Activated CD4-positive, alpha-beta T cell treated with anti-CD3 and anti-CD28 coated beads, Interleukin-2, Interleukin-6, amounts not matched to agents 100 ng/mL and 50 ng/mL, durations not matched to agents 16 hours and 8 hours (primary cell): ENCODE data around the gene BCL2L1.
"Not testable (repeated sequence)": the region's sequence is repeated elsewhere in the genome, so short reads cannot be mapped to it uniquely, and the experiment has no call there.

ENCODE experiments used
- DNase-seq: peaks from one replicate; pipeline ENCODE4 v3.0.0-alpha.2; 2020

The BCL2L1 gene

GRCh38 chr20:31673943-31674463, 48.7 kb downstream of the BCL2L1 start:
- peak; percentile 36 for DNase-seq

- DNase-seq = no peak
Measured at GRCh38 chr20:31673435-31673834, 49.2 kb downstream of the BCL2L1 start.

DNA sequence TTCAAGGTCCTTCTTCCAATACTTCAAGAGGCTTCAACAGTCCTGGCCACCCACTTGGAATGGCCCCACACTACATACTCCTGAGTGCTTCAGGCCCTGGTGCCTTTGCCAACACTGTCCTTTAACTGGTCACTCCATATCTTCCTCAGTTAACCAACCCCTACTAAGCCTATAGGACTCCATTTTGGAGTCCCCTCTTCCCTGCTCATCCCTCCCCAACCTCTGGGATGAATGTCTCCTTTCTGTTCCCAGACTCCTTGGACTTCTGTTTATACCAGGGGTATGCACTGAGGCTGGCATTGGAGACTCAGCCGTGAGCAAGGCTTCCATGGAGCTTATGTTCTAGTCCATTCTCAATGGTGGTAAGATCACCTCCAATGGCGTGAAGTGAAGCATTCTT, 51.3 kb downstream of the BCL2L1 start:
- no peak for DNase-seq

DNA sequence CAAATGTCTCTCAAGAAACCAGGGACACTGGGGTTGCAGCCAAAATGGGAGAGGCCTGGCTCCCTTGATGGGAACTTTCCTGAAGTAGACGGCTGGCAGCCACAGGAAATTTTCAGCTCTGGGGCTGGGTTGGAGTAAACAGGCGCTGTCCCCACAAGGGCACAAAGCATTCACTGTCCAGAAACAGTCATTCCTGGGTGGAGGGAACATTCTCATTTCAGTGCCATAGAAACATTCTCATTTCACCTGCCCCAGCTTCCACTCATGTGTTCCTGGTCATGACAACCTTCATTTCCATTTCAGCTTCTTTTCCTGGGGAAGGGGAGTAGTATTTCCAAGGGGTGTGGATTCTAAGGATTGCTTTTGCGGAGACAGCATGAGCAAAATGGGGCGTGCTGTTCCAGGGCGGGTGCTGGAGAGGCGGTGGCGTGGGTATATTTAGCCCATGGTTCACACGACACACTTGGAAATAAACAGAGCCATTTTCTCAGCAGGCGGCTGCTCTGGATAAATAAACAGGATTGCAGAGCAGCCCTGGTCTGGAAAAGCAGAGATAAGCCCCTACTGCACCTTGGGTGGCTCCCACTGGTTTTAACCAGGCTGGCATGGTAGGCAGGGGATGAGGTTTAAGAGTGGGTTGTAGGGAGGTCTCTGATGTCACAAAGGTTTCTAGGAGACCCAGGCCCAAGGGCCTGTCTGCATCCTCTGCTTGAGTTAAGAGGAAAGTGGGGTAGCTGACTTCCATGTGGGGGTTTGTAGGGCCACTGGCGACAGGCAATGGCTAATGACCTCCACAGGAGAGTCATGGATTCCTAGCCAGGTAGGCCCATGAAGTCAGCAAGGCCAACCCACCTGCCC, 52.1 kb downstream of the BCL2L1 start:
- no peak for DNase-seq

DNA sequence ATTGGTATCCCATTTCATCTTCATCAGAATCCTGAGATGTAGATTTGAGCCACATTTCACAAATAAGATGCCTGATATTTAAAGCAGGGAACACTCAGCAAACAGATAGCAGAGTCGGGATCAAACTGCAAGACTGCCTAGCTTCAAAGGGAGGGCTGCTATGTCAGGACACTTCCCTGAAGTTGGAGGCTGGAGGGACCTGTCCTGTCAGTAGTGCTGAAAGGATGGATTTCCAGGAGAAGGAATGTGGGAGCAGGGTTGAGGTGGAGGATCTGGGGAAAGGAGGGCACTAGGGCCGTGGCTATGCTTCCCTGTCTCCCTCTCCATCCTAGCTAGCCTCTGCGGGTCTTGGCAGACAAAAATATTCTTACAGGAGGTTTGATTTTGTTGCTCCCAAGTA, 52.8 kb downstream of the BCL2L1 start:
- no peak for DNase-seq

DNA sequence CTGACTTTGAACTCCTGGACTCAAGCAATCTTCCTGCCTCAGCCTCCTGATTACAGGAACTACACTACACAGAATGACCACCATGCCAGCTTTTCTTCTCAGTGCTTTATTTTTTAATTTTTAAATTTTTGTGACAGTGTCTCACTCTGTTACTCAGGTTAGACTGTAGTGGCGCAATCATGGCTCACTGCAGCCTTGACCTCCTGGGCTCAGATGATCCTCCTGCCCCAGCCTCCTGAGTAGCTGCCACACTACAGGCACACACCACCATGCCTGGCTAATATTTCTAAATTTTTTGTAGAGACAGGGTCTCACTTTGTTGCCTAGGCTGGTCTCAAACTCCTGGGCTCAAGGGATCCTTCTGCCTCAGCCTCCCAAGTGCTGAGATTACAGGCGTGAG, 53.7 kb downstream of the BCL2L1 start:
- not testable (repeated sequence) for DNase-seq

DNA sequence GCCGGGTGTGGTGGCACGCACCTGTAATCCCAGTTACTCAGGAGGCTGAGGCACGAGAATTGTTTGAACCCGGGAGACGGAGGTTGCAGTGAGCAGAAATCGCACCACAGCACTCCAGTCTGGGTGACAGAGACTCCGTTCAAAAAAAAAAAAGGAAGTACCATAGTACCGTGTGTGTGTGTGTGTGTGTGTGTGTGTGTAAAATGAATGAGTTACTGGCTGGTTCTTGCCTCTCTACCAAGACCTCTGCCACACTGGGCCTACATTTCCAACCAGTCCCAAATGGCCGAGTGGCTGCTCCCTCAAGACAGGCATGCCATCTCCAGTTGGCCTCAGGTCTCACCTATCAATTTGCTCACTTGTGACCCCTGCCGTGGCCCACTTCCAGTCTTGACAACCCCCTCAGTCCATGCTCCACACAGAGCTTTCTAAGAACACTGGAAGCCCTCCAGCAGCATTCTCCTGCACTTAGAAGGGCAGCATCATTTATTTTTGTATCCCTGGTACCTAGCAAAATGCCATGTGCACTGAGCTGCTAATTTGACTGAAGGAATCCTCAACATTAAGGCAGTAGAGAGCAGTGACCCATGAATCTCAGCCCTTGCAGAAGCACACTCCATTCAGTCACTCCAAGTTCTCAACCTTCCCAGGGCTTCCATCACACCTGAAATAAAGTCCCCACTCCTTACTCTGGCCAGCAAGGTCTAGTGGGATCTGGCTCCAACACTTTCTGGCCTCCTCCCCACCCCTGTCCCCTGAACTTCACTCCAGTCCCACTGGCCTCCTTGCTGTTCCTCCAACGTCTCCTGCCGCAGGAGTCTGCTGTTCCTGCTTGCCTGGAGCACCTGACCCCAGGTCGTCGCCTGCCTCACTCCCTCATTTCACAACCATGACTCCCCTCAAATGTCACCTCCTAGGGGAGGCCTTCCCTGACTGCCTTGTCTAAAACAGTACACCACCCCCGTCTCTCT, 55.1 kb downstream of the BCL2L1 start:
- no peak for DNase-seq

DNA sequence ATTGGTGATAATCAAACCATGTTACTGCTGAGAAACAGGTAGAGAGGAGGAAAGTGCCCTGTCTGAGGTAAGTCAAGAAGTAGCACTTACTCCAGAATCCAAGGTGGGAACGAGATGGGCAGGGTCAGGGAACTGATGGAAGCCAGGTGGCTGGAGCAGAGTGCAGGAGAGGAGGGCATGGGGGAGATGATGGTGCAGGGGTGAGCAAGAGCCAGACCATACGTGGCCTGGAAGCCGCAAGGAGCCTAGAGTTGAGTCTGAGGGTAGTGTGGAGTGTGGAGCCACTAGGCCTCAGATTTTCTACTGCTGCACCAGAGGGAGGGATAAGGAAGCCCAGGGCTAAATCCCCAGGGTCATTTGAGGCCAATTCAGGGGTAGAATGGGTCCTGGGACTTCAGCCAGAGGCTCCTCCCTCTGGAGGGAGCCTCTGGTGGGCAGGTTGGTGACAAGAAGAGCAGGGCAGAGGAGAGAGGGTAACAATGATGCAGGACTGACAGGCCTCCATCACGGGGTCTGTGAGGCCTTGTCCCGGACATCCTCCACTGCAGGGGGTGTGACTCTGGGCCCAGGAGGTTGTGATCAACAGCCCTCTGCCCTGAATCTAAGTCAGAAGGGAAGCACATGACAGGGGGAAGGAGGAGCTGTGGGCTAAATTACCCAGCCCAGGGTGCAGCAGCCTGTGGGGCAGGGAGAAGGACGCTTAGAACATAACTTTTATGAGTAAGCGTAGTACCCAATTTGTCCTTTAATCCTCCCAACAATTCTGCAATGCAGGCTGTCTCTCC, 56.2 kb downstream of the BCL2L1 start:
- peak; percentile 54 for DNase-seq

DNA sequence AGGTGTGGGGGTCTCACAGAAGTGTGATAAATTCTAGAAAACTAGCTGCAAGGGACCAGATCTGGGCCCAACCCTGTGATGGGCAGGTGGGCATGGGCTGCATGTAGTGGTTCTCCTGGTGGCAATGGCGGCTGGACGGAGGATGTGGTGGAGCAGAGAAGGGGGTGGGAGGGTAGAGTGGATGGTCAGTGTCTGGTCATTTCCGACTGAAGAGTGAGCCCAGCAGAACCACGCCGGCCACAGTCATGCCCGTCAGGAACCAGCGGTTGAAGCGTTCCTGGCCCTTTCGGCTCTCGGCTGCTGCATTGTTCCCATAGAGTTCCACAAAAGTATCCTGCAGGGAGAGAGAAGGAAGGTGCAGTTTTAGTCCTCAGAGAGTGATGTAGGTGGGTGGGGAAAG, 56.9 kb downstream of the BCL2L1 start:
- no peak for DNase-seq

- DNase-seq = no peak
Measured at GRCh38 chr20:31664696-31665354, 57.8 kb downstream of the BCL2L1 start.

DNA sequence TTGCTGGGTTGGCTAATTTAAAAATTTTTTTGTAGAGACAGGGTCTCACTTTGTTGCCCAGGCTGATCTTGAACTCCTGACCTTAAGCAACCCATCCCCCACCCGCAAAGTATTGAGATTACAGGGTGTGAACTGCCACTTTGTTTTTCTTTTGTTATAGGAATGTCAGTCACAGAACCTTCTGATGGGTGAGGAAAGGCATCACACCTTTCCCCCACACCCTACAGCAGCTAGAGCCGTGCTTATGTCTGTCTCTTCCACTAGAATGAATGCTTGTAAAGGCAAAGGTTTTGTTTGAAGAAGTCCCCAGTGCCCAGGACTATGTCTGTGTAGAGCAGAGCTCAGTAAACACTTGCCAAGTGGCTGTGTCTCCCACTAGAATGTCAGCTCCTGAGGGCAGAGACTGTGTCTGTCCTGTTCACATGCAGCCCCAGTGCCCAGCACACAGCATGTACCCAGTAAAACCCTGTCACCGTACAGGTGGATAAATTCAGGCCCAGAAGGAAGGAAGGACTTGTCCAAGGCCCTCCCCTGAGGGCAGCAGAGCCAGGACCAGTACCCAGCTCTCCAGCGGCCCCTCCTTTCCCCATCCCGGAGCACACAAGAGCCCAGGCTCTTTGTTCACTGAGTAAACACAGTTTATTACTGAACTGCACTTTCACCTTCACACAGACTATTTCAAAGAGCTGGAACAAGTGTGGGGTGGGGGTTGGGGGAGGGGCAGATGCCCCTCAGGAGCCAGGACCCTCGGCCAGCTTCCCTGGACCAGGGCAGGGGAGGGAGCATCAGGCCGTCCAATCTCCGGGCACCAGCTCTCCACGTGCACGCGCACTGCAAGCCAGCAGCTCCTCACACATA, 58.6 kb downstream of the BCL2L1 start:
- DNase-seq = no peak

- no peak for DNase-seq
Measured at GRCh38 chr20:31663524-31663837, 59.2 kb downstream of the BCL2L1 start.

DNA sequence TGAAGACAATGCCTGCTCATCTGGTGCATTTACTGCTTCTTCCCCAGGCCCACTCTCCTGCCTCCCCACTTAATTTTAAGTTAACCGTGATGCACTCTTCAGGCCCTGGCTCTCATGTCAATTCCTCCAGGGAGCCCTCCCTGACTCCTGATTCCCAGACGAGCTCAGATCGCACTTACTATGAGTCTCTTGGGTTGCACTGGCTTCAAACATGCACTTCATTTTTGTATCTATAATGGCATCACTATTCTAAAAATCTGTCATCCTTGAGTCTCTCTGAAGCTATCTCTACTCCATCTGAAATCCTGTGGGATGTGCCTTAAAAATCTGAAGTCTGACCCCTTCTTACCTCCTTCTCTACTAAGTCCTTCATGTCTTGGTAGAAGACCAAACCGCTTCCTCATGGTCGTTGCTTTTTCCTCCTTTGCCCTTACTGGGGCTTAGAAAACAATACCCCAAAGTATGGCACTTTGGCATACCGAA, 60.3 kb downstream of the BCL2L1 start:
- DNase-seq = no peak

- DNase-seq = peak; percentile 84
Measured at GRCh38 chr20:31661625-31662371, 60.9 kb downstream of the BCL2L1 start.

DNA sequence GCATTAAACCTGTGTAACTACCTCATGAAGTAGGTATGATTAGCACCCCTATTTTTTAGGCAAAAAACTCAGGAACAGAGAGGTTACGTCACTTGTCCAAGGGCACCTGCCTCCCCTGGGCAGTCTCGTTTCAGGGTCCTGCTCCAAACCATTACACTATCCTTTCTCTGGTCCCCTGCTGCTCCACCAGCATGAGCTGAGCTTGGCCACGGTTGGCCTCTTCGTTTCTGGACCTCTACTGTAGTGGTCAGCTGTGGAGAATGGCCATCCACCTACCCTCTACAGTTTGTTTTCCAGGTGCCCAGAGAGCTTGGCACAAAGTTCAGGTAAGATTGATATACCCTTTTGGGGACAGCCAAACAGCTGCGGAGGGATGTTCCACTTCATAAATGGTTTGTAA, 68.1 kb downstream of the BCL2L1 start:
- no peak for DNase-seq

DNA sequence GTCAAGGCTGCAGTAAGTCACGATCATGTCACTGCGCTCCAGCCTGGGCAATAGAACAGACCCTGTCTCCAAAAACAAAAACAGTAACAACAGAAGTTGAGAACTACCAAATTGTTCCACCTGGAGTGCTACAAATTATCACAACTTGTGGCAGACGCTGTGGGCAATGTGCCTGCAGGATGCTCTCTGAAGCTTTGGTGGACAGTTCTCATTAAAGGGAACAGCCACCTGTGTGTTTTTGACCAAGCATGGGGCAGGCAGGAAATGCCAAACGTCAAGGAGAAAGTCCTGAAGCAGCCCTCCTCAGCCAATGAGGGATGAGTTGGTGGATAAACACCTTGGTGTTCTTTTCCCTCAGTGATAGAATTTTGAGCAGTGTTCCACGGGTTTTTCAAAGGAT, 69.1 kb downstream of the BCL2L1 start:
- DNase-seq = no peak

- DNase-seq = no peak
Measured at GRCh38 chr20:31652917-31653396, 69.7 kb downstream of the BCL2L1 start.

GRCh38 chr20:31648104-31648503, 74.6 kb downstream of the BCL2L1 start:
- not testable (repeated sequence) for DNase-seq

- no peak for DNase-seq
Measured at GRCh38 chr20:31644701-31645100, 78.0 kb downstream of the BCL2L1 start.

GRCh38 chr20:31643522-31643921, 79.1 kb downstream of the BCL2L1 start:
- no peak for DNase-seq
